ENCODE data around the gene SPCS2. TPM values are rescaled to one million over a fixed set of nuclear protein-coding genes. Genes with fewer than 3 reads are reported as not detected.
"Not testable (repeated sequence)": the region's sequence is repeated elsewhere in the genome, so short reads cannot be mapped to it uniquely, and the experiment has no call there.

SPCS2 gene
- total RNA-seq, 1 donor from 2014 or later: 20.4 TPM

- no peak for DNase-seq
Observed at GRCh38 chr11:74950374-74950969, 1.4 kb downstream of the SPCS2 start.

GRCh38 chr11:74951226-74951625 is 2.2 kb downstream of the SPCS2 start:
- DNase-seq: no peak

- no peak for DNase-seq
Observed at GRCh38 chr11:74952752-74953151, 3.7 kb downstream of the SPCS2 start.

DNA sequence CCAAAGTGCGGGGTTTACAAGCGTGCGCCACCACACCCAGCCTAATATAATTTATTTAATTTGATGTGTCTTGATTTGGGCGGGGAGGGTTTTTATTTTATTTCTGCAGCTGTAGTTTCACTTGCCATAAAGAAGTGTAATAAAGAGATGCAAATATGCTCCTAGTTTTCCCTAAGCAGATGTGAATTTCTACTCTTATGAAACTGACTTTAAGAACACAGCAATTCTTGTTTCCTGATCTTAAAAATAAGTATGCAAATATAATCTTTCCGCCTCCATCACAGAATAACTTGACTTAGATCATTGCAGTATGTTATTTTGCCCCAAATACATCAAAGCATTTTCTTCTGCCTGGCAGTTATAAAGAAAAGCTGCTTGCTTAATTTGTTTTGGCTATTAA is 4.4 kb downstream of the SPCS2 start:
- no peak for DNase-seq

DNA sequence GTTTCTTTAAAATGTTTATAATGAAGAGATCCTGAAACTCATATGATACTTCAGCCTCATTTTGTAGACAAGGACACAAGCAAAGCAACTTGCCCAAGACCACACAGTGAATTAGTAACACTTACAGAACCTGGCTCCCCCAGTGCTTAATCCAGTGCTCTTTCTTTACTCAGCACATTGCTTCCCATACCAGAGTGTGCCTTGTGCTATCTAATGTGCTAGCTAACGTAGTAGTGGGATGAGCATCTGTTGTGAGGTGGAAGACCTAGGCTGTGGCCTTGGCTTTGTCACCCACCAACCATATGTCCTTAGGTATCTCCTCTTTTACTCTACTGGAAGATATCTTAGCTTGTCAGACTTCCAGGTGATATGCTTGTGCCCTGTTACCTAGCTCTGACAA is 5.1 kb downstream of the SPCS2 start:
- DNase-seq: no peak

DNA sequence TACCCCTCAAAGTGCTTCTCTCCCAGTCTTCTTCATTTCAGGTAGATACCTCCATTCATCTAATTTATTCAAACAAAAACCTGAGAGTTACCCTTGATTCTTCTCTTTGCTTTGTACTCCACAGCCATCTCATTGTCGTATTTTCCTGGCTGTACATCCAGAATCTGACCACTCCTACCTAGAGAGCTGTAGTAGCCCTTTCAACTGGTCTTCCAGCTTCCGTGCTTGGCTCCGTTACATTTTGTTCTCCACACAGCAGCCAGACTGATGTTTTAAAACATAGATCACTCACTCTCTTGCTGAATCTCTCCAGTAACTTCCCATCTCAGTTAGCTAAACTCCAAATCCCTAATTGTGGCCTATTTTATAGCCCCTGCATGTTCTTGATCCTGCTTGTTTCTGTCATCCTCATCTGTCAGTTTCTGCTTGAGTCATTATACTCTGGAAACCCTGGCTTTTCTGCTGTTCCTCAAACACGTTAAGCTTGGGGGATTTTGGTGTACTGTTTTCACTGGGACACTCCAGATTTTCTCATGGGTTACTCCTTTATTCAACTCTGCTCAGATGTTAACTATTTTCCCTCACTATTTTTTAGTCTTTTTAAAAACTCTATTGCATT is 7.4 kb downstream of the SPCS2 start:
- no peak for DNase-seq

DNA sequence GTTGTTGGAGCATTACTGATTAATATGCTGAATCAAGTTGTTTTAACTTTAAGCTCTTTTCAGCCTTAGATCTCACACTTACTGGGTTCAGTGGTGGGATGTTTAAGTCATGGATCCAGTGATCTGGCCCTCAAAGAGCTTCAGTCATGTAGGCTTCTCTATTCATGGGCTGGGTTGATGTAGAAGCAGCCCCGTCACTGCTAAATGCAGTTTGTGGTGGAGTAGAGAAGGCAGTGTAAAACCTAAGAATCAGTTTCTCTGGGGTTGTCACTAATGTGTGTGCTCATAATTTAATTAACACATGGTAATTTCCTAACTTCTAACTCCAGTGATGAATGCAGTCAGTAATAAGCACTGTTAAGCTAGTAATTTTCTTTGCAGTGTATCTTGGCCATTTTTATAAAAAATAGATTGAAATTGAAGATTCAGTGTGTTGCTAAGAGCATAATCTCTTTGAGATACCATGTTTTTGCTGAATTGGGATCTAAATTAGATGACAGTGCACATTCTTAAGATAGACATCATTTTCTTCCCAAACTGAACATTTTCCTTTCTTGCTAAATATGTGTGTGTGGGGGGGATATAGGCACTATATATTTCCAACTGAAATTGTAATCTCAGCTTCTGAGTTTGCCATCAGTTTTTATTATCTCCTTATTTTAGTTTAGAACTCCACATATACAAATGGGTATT is 9.0 kb downstream of the SPCS2 start:
- no peak for DNase-seq

DNA sequence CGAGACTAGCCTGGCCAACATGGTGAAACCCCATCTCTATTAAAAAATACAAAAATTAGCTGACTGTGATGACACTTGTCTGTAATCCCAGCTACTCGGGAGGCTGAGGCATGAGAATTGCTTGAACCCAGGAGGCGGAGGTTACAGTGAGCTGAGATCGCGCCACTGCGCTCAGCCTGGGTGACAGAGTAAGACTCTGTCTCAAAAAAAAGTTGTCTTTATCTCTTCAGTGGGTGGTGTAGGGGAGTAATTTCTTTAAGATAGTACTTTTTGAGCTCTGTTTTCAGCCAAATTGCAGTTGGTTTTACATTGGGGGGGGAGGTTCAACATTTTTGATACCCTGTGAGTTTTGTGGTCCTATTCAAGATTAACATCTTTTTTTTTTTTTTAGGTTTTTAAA is 11.1 kb downstream of the SPCS2 start:
- not testable (repeated sequence) for DNase-seq

GRCh38 chr11:74966651-74967050 is 17.6 kb downstream of the SPCS2 start:
- DNase-seq: peak; percentile 43

- no peak for DNase-seq
Observed at GRCh38 chr11:74970852-74971395, 21.9 kb downstream of the SPCS2 start.

- DNase-seq: no peak
Observed at GRCh38 chr11:74971424-74971823, 22.4 kb downstream of the SPCS2 start.

DNA sequence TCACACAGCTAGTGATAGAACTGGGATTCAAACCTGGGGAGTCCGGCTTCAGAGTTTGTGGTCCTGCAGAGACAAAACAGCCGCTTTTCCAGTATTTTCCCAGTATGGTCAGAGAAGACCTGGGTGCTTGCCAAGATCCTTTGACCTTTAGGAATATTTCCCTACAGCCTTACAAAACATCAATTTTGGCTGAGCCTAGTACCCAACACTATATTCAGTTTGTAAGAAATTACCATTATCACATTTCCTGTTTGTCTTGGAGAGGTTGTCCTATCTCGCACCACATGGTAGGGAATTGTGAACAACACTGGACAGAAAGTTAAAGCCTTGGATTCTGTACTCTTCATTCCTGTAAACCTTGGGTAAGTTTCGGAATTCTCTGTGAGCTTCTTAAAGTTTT is 29.0 kb downstream of the SPCS2 start:
- peak; percentile 9 for DNase-seq

DNA sequence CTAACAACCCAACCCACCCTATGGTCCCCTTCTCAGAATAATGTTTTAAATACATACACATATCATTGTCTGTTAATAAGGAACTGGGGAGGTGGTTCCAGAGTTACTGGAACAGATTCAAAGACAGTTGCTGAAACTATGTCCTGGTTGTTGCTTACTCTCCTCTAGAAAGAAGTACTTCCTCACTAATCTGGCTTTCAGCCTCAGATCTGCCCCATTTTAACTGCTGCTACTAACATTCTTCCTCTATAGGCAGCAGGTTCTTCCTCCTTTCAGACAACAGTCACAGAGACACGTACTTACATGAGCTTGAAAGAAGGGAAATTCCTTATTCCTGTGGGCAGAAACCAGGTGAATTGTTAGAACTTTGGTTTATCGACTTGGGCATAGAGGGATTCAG is 31.6 kb downstream of the SPCS2 start:
- DNase-seq: no peak

- DNase-seq: no peak
Observed at GRCh38 chr11:74981888-74982287, 32.8 kb downstream of the SPCS2 start.

GRCh38 chr11:74984070-74984469 is 35.0 kb downstream of the SPCS2 start:
- DNase-seq: no peak

GRCh38 chr11:74984730-74985129 is 35.7 kb downstream of the SPCS2 start:
- no peak for DNase-seq

- peak; percentile 76 for DNase-seq
Observed at GRCh38 chr11:74988541-74989259, 39.6 kb downstream of the SPCS2 start, which contains the start of gene NEU3. TSS of gene NEU3 (plus strand) at chr11:74988933. CDS start at chr11:74989061, 128 bp downstream.

DNA sequence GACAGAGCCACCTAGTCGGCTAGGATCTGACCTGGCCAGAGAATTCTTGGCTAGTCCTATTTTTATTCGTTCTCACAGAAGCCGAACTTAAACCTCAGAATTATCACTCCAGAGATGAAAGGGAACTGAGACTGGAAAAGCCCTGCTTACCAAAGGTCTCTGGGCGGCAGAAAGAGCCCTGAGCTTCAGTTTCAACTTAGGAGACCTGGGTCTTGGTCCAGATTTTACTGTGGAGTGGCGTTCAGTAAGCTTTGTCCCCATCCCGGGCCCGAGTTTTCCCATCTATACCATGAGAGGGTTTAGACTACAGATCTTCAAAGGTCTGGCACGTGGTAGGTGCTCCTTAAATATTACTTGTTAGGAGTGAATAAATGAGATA is 40.2 kb downstream of the SPCS2 start:
- peak; percentile 17 for DNase-seq

GRCh38 chr11:74990150-74990549 is 41.1 kb downstream of the SPCS2 start:
- DNase-seq: not testable (repeated sequence)

DNA sequence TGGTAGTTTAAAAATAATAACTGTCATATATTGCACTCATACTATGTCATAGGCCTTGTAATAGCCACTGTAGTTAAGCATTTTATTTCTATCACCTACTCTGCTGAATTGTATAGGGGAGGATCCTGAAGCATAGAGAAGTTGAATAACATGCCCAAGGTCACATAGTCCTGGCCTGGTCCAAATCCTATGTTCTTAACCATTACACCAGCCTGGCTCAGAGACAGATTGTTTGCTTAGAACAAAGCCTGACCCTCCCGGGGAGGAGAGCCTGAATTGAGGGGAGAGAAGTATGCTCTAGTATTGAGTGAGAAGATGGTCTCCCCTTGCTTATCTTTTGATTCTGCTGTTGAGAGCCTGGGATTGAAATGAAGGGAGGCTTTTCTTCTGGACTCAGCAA is 41.9 kb downstream of the SPCS2 start:
- no peak for DNase-seq

- no peak for DNase-seq
Observed at GRCh38 chr11:74992852-74993251, 43.8 kb downstream of the SPCS2 start.

GRCh38 chr11:75000975-75001354 is 51.9 kb downstream of the SPCS2 start:
- DNase-seq: no peak

DNA sequence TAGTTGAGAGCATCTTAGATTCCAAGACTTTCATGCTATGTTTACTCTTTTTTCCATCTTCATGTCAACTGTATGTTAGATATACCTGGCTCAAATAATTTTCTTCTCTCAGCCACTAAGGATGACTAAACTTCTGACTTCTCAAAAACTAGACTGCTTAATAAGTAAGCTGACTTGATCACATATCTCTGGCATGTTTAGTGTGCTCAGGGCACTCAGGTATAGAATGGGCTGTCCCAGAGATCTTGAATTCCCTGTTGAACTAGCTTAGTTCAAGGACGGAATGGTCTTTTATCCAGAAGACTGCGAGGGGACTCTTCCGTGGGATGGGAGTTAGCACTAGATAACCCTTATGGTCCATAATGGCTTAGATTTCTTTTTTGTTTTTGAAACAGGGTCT is 52.6 kb downstream of the SPCS2 start:
- no peak for DNase-seq

Data from dermis blood vessel endothelial cell (primary cell).